ENCODE data around the gene S100A5.
"Not testable (repeated sequence)": the region's sequence is repeated elsewhere in the genome, so short reads cannot be mapped to it uniquely, and the experiment has no call there.

The S100A5 gene

DNA sequence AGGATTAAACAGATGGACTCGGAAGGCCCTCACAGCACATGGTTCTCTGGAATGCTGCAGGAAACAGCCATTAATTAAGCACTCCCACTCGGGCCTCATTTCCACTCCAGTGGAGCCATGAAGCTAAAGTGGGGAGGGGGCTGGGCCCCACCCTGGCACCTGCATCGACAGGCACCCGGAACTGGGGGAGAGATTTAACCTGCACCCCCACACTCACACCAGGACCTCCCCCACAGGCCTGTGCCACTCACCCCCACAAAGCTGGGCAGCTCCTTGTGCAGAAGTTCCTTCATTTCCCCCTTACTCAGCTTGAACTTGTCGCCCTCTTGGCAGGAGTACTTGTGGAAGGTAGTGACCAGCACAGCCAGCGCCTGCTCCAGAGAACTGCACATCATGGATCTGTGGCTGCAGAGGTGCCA, 22.8 kb upstream of the S100A5 start:
- no peaks in the 10 kb centered on the region for H3K36me3 ChIP-seq (ENCODE audit: insufficient read depth, low read length)
- no peaks in the 10 kb centered on the region for H3K9me3 ChIP-seq (ENCODE audit: low read length)
- H3K4me3 ChIP-seq (ENCODE audit: low read length) = no peak overlapping the region
- H3K27me3 ChIP-seq (ENCODE audit: insufficient read depth, low read length) = no peaks in the 10 kb centered on the region
- no peak overlapping the region for H2AFZ ChIP-seq (ENCODE audit: low read depth, low read length)
- peaks cover 15% of the 10 kb centered on the region for H3K4me1 ChIP-seq (ENCODE audit: insufficient read depth, low read length)

DNA sequence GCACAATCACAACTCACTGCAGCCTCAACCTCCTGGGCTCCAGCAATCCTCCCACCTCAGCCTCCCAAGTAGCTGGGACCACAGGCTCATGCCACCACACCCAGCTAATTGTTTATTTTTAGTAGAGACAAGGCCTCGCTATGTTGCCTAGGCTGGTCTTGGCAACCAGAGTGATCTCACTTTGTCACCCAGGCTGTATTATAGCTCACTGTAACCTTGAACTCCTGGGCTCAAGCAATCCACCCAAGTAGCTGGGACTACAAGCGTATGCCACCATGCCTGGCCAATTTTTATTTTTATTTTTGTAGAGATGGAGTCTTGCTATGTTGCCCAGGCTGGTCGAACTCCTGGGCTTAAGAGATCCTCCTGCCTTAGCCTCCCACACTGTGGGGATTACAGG, 21.3 kb upstream of the S100A5 start:
- H3K27me3 ChIP-seq (ENCODE audit: insufficient read depth, low read length); H2AFZ ChIP-seq (ENCODE audit: low read depth, low read length); H3K9me3 ChIP-seq (ENCODE audit: low read length); H3K36me3 ChIP-seq (ENCODE audit: insufficient read depth, low read length); H3K4me3 ChIP-seq (ENCODE audit: low read length): not testable (repeated sequence)
- peaks cover 15% of the 10 kb centered on the region for H3K4me1 ChIP-seq (ENCODE audit: insufficient read depth, low read length)

DNA sequence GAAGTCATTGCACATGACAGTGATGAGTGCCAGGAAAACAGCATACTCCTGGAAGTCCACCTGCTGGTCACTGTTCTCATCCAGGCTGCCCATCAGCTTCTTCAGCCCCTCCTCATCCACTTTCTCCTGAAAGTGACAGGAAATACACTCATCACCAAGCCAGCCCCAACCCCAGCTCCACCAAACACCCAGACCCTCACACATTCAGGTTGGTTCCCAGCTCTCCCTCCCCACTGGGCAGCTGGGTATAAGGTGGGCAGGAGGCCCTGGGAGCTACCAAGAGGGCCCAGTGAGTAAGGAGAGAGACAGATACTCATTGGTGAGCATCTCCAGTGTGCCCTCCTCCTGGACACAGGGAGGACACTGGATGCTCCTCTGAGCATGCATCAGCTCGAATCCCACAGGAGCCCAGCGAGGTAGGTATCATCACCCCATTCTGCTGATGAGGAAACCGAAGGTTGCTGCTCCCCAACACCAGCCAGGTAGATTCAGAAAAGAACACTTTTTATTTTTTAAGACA, 20.8 kb upstream of the S100A5 start:
- no peak overlapping the region for H3K4me3 ChIP-seq (ENCODE audit: low read length)
- no peak overlapping the region for H2AFZ ChIP-seq (ENCODE audit: low read depth, low read length)
- H3K36me3 ChIP-seq (ENCODE audit: insufficient read depth, low read length) = no peaks in the 10 kb centered on the region
- H3K4me1 ChIP-seq (ENCODE audit: insufficient read depth, low read length) = peaks cover 10% of the 10 kb centered on the region
- no peaks in the 10 kb centered on the region for H3K9me3 ChIP-seq (ENCODE audit: low read length)
- H3K27me3 ChIP-seq (ENCODE audit: insufficient read depth, low read length) = no peaks in the 10 kb centered on the region

DNA sequence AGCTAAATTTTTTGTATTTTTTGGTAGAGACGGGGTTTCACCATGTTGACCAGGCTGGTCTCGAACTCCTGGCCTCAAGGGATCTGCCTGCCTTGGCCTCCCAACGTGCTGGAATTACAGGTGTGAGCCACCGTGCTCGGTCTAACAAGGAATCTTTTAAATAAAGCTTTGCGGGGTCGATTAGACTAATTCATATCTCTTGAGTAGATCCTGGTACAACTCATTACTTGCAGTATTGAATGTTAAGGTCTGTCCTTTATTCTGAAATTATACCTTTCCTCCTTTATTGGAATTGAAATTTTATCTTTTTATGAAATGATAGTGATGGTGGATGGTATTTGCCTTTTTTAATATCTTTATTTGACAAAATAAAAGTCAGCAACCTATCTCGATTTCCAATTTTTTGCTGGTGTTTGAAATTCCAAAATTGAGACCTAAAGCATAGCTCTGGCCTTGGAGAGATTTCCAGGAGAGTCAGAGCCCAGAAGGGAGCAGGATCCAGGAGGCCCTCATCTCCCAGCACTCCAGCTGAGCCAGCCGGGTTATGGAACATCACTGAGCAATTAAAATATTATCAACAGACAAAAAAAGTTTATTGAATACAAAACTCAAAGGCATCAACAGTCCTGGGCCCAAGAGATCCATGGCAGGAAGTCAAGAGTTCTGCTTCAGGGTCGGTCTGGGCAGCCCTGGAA, 20.2 kb upstream of the S100A5 start:
- no peak overlapping the region for H2AFZ ChIP-seq (ENCODE audit: low read depth, low read length)
- H3K36me3 ChIP-seq (ENCODE audit: insufficient read depth, low read length) = no peaks in the 10 kb centered on the region
- peaks cover 5% of the 10 kb centered on the region for H3K4me1 ChIP-seq (ENCODE audit: insufficient read depth, low read length)
- no peak overlapping the region for H3K4me3 ChIP-seq (ENCODE audit: low read length)
- no peaks in the 10 kb centered on the region for H3K27me3 ChIP-seq (ENCODE audit: insufficient read depth, low read length)
- H3K9me3 ChIP-seq (ENCODE audit: low read length) = no peaks in the 10 kb centered on the region

DNA sequence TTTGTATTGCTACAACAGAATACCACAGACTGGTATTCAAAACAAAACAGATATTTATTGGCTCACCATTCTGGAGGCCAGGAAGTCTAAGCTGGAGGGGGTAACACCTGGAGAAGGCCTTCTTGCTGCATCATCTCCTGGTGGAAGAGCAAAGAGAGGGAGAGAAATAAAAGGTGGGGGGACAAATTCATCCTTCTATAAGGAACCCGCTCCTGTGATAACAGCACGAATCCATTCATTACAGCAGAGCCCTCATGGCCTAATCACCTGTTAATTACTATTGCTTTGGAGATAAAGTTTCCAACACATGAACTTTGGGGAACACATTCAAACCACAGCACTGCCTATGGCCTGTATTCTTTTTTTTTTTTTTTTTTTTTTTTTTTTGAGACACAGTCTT, 19.5 kb upstream of the S100A5 start:
- no peaks in the 10 kb centered on the region for H3K4me1 ChIP-seq (ENCODE audit: insufficient read depth, low read length)
- H2AFZ ChIP-seq (ENCODE audit: low read depth, low read length) = no peak overlapping the region
- no peaks in the 10 kb centered on the region for H3K9me3 ChIP-seq (ENCODE audit: low read length)
- H3K36me3 ChIP-seq (ENCODE audit: insufficient read depth, low read length) = no peaks in the 10 kb centered on the region
- H3K4me3 ChIP-seq (ENCODE audit: low read length) = no peak overlapping the region
- no peaks in the 10 kb centered on the region for H3K27me3 ChIP-seq (ENCODE audit: insufficient read depth, low read length)

DNA sequence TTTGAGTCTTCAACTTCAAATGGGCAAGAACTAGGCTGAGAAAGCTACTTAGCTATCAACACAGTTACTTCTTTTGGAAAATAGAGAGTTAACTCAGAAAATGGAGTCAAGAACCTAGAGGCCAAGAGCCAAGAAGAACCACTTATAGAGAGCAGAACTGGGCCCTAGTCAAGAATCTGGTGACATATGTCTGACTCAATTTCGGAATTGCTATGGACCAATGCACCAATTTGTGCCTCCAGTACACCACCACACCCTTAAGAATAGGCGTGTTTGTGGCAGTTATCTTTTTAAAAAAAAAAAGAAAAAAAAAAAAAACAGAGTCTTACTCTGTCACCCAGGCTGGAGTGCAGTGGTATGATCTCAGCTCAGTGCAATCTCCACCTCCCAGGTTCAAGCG, 17.1 kb upstream of the S100A5 start:
- Histone ChIP-seq H3K36me3 (ENCODE audit: insufficient read depth, low read length) (no peaks in the 10 kb centered on the region), H3K4me3 (ENCODE audit: low read length) (no peak overlapping the region), H3K27me3 (ENCODE audit: insufficient read depth, low read length) (no peaks in the 10 kb centered on the region), H3K4me1 (ENCODE audit: insufficient read depth, low read length) (no peaks in the 10 kb centered on the region), H2AFZ (ENCODE audit: low read depth, low read length) (no peak overlapping the region), H3K9me3 (ENCODE audit: low read length) (no peaks in the 10 kb centered on the region)

DNA sequence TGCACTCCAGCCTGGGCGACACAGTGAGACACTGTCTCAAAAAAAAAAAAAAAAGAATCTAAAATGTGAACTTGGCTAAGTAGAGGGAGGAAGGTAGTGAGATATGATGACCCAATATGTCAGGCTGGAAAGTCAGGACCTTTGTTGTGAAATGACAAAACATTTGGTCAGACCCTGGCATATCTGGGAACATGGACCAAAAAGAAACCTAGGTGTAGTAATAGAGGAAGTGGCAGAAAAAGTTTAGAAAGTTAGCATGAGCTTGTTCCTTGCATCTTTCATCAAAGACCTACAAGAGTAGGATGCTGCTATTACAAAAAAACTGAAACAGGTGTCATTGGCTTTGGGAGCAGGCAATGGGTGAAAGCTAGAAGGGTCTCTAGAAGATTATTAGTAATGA, 15.6 kb upstream of the S100A5 start:
- Histone ChIP-seq H3K4me3 (ENCODE audit: low read length) (no peak overlapping the region), H3K9me3 (ENCODE audit: low read length) (no peaks in the 10 kb centered on the region), H3K4me1 (ENCODE audit: insufficient read depth, low read length) (no peaks in the 10 kb centered on the region)

DNA sequence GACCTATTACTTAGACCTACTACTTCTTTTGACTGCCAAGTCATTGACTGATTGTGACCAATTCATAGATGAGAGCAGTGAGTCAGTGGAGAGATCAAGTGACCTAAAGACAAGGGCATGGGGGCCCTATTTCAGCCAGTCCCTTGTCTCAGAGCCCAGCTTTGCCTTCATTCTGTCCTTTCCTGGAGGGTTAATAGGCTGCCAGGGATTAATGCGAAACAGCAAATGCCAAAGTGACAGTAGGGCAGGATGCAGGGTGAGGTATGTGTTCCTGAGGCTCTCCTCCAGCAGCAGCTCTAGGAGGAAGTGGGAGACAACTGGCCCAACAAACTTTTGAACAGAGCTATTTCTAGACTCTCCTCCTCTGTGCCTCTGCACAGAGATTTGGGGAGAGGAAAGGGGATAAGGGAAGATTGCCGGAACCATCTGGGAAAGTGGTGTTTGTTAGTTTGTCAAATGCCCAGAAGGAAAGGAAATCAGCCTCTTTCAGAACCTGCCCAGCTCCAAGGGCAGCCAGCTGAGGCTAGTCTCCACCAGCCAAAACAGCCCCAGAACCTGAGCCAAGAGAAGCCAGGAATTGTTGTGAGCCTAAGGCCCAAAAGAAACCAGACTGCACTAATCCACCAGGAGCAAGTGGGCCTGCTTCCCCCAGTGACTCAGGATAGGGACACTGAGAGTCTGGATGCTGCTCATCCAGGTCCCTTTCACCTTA, 13.3 kb upstream of the S100A5 start:
- Histone ChIP-seq H3K36me3 (ENCODE audit: insufficient read depth, low read length) (no peaks in the 10 kb centered on the region), H3K9me3 (ENCODE audit: low read length) (no peaks in the 10 kb centered on the region), H3K4me1 (ENCODE audit: insufficient read depth, low read length) (no peaks in the 10 kb centered on the region), H3K27me3 (ENCODE audit: insufficient read depth, low read length) (peaks cover 17% of the 10 kb centered on the region), H3K4me3 (ENCODE audit: low read length) (no peak overlapping the region), H2AFZ (ENCODE audit: low read depth, low read length) (no peak overlapping the region)

More for the DNA sequence above, 15.6 kb upstream of the S100A5 start:
- Histone ChIP-seq H2AFZ (ENCODE audit: low read depth, low read length) (no peak overlapping the region), H3K36me3 (ENCODE audit: insufficient read depth, low read length) (no peaks in the 10 kb centered on the region), H3K27me3 (ENCODE audit: insufficient read depth, low read length) (no peaks in the 10 kb centered on the region)

DNA sequence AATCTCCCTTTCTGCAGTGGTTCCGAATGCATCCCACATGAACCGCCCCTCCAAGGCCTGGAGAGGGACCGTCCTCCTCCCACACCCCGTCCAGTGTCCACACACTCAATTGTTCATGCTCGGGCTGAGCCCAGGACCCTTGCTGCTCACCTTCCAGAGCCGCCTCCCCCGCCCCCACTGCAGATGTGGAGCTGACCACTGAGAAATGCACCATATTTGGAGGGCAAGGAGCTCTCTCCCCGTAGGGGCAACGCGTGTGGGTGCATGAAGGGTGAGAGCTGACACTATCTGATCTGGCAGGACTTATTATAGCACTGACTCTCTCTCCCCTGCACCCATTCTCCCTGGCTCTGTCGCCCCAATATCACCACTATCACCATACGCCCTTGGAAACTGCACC, 12.4 kb upstream of the S100A5 start:
- Histone ChIP-seq H3K4me1 (ENCODE audit: insufficient read depth, low read length) (no peaks in the 10 kb centered on the region), H3K36me3 (ENCODE audit: insufficient read depth, low read length) (no peaks in the 10 kb centered on the region), H3K4me3 (ENCODE audit: low read length) (no peak overlapping the region), H2AFZ (ENCODE audit: low read depth, low read length) (no peak overlapping the region), H3K9me3 (ENCODE audit: low read length) (no peaks in the 10 kb centered on the region), H3K27me3 (ENCODE audit: insufficient read depth, low read length) (peaks cover 17% of the 10 kb centered on the region)

DNA sequence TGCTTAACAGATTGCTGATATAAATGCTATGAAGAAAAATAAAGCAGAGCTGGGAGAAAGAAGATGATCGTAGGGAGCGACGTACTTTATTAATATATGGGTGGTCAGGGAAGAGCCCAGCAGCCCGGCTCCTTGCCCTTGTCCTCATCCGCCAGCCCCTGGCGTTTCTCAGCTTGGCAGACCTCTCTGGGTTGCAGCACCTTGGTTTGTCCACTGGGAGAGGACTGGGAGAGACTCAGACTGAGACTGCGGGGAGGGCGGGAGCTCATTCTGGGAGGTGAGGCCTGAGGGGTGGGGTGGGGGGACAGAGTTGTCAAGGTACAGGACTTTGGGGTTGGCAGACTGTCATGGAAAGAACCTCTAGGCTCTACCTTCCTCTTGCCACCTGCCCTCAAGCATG, 11.6 kb upstream of the S100A5 start:
- H2AFZ ChIP-seq (ENCODE audit: low read depth, low read length) = no peak overlapping the region
- H3K4me1 ChIP-seq (ENCODE audit: insufficient read depth, low read length) = no peaks in the 10 kb centered on the region
- peaks cover 17% of the 10 kb centered on the region for H3K27me3 ChIP-seq (ENCODE audit: insufficient read depth, low read length)
- no peak overlapping the region for H3K4me3 ChIP-seq (ENCODE audit: low read length)
- H3K36me3 ChIP-seq (ENCODE audit: insufficient read depth, low read length) = no peaks in the 10 kb centered on the region
- no peaks in the 10 kb centered on the region for H3K9me3 ChIP-seq (ENCODE audit: low read length)

DNA sequence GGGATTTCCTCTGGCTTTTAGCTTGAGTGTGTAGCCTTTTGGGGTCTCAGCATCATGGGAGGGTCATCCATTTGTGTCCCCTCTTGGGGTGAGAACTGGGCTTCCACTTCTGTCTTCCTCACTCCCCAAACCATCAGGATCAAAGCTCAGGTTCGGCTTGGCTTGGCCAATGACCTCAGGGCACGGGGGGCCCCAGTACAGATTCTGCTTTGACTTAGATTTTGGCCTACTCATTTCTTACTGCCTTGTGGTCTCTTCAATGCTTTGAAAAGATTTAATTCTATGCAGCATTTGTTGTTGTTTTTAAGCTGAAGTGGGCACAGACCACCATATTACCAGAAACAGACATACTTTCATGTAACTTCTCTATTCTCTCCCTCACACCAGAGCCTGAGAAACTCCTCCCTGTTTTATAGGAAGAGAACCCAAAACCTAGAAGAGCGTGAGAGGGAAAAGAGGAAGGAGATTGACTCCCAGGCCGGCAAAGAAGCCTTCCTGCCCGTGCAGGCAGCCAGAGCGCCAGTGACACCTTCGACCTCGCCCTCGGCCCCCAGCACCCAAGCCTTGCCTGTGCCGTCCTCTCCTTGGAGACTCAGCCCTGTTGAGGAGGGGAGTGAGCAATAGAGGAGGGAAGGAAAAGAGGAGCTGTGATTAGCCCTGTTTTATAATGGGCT, 10.2 kb upstream of the S100A5 start:
- no peak overlapping the region for H2AFZ ChIP-seq (ENCODE audit: low read depth, low read length)
- H3K4me3 ChIP-seq (ENCODE audit: low read length) = no peak overlapping the region
- H3K4me1 ChIP-seq (ENCODE audit: insufficient read depth, low read length) = no peaks in the 10 kb centered on the region
- no peaks in the 10 kb centered on the region for H3K9me3 ChIP-seq (ENCODE audit: low read length)
- peaks cover 17% of the 10 kb centered on the region for H3K27me3 ChIP-seq (ENCODE audit: insufficient read depth, low read length)
- H3K36me3 ChIP-seq (ENCODE audit: insufficient read depth, low read length) = no peaks in the 10 kb centered on the region

DNA sequence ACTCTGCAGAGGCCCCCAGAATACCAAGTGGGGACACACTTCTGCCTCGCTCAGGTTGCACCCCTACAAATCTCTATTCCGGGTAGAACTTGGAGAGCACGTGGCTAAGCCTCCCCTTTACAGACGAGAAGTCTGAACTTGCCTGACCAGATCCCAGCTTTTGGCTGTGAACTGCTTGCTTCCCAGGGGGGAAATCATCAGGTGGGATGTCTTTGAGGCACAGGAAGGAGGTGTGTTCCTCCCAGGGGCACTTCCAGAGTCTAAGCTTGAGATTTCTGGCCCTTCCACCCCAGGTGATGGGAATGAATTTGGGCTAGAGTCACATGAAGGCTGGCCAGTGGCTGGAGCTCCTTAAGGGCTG, 9.6 kb upstream of the S100A5 start:
- Histone ChIP-seq H3K4me3 (ENCODE audit: low read length) (no peak overlapping the region), H3K4me1 (ENCODE audit: insufficient read depth, low read length) (peaks cover 4% of the 10 kb centered on the region), H3K27me3 (ENCODE audit: insufficient read depth, low read length) (peaks cover 17% of the 10 kb centered on the region), H2AFZ (ENCODE audit: low read depth, low read length) (no peak overlapping the region), H3K36me3 (ENCODE audit: insufficient read depth, low read length) (no peaks in the 10 kb centered on the region), H3K9me3 (ENCODE audit: low read length) (no peaks in the 10 kb centered on the region)

DNA sequence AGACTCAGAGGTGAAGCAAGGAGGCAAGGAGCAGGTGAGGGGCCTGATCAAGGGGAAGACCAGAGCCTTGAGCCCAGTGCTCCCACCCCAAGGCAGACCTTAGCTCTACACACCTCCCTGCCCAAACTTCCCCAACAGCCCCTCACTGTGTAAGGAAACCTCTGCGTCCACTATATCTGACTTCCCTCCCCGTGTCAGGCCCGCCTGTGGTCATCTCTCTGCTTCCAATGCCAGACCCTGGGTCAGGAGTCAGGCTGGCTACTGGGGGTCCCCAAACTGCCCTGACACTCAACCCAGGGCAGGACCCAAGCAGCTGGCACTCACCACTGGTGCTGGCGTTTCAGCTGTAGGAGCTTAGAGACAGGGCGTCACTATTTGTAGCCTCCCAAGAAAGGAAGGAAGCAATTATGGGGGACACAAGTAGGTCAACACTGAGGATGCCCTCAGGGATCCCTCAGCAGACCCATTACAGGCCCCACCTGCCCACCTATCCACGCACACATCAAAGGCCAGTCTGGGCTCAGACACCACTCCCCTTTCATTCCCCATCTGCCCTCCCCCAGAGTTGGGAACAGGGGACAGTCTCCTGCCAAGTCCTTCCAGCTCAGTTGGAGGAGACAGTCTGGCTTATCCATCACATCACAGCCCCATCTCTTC, 9.1 kb upstream of the S100A5 start:
- no peak overlapping the region for H2AFZ ChIP-seq (ENCODE audit: low read depth, low read length)

More for the DNA sequence above, 9.1 kb upstream of the S100A5 start:
- H3K4me1 ChIP-seq (ENCODE audit: insufficient read depth, low read length) = peaks cover 9% of the 10 kb centered on the region
- H3K36me3 ChIP-seq (ENCODE audit: insufficient read depth, low read length) = no peaks in the 10 kb centered on the region
- H3K9me3 ChIP-seq (ENCODE audit: low read length) = no peaks in the 10 kb centered on the region
- no peak overlapping the region for H3K4me3 ChIP-seq (ENCODE audit: low read length)
- H3K27me3 ChIP-seq (ENCODE audit: insufficient read depth, low read length) = peaks cover 17% of the 10 kb centered on the region
